IgD-negative memory B cell (primary cell): ENCODE data around the gene LAMP1. TPM values are rescaled to one million over a fixed set of nuclear protein-coding genes. Genes with fewer than 3 reads are reported as not detected.
"Not testable (repeated sequence)": the region's sequence is repeated elsewhere in the genome, so short reads cannot be mapped to it uniquely, and the experiment has no call there.

Experiments used
- H3K27ac Mint-ChIP-seq, 3 donors: one replicate each; pipeline ENCODE4 v1.8.0; 2020 to 2022; ENCODE audit warnings: mild to moderate bottlenecking in 3 of 3, mixed read lengths in 3 of 3, moderate library complexity in 1 of 3
- H3K27me3 Mint-ChIP-seq: one replicate; pipeline ENCODE4 v1.8.0; 2021; ENCODE audit warnings: mixed read lengths
- H3K36me3 Mint-ChIP-seq: one replicate; pipeline ENCODE4 v1.8.0; 2020; ENCODE audit warnings: mild to moderate bottlenecking, mixed read lengths
- H3K4me1 Mint-ChIP-seq, 3 donors: one replicate each; pipeline ENCODE4 v1.8.0; 2020 to 2022; ENCODE audit warnings: mixed read lengths in 3 of 3, mild to moderate bottlenecking in 1 of 3
- H3K4me3 Mint-ChIP-seq, 4 donors: one replicate each; pipeline ENCODE4 v1.8.0; 2020 to 2022; ENCODE audit warnings: mild to moderate bottlenecking in 4 of 4, mixed read lengths in 4 of 4, moderate library complexity in 3 of 4
- H3K9me3 Mint-ChIP-seq, 3 donors: one replicate each; pipeline ENCODE4 v1.8.0; 2020 to 2021; ENCODE audit warnings: mixed read lengths in 3 of 3, mild to moderate bottlenecking in 1 of 3
- polyA plus RNA-seq: library from polyadenylated mRNA; unstranded; fragments of 300-500 nt; fragmentation: Illumina TruSeq; gene quantifications from one replicate; pipeline ENCODE4 v1.2.3, GENCODE V29; 2021

The LAMP1 gene
- polyA plus RNA-seq, 1 donor from 2014 or later = 21.7 TPM

DNA sequence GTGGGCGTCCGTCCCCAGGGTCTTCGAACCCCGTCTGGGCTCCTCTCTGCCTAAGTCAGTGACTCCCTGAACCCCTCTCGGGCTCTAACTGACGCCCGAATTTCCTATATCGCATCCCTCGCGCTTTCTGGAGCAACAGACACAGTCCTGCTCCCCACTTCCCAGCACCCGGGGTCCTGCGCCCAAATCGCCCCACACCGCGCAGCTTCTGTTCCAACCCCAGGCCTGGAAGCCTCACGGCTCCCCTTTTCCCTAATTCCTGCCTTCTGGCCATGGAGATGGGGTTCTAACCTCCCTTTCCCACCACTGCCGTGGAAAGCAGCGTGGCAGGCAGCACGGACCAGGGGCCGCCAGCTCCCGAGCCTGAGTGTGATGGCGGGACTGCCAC, 68.5 kb downstream of the LAMP1 start:
- peaks cover 24% of the 10 kb centered on the region for H3K27me3 Mint-ChIP-seq
- peaks cover 0 to 4% (median 2%) of the 10 kb centered on the region in 3 donors for H3K4me1 Mint-ChIP-seq
- no peaks in the 10 kb centered on the region for H3K36me3 Mint-ChIP-seq
- peak overlapping the region in 2 of 4 donors; percentile 29 to 83 for H3K4me3 Mint-ChIP-seq
- H3K9me3 Mint-ChIP-seq = no peaks in the 10 kb centered on the region
- peak overlapping the region in 2 of 3 donors; percentile 47 to 71 for H3K27ac Mint-ChIP-seq

- Mint-ChIP-seq H3K27me3 (peaks cover 23% of the 10 kb centered on the region), H3K9me3 (no peaks in the 10 kb centered on the region), H3K36me3 (no peaks in the 10 kb centered on the region), H3K4me1 (peaks cover 0 to 4% (median 2%) of the 10 kb centered on the region in 3 donors), H3K4me3 (peak overlapping the region in 1 of 4 donors; percentile 17), H3K27ac (no peak overlapping the region)
These were observed 69.0 kb downstream of the LAMP1 start for GRCh38 chr13:113365971-113366588.

DNA sequence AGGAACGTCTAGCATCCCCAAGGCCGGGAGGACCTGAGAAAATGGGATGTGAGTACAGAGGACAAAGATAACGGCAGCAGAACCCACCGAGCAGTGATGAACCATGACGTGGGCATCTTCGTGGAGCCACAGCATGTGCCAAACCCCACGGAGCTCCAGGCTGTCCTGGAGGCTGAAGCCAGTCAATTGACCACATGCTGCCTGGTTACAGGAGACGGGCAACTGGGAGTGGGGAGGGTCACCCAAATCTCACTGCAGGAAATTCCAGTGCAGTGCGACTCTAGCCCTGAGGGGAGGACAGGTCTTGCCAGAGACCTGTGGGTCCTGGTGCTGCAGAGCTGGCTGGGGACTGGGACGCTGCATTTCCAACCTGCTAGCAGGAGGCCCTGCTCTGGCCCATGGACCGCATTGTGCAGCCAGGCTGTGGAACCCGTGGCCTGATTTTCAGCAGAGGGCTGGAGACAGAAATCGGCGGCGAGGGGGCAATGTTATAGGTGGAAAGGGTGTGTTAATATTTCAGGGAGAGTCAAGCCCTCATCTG, 70.1 kb downstream of the LAMP1 start:
- Mint-ChIP-seq H3K9me3 (no peaks in the 10 kb centered on the region), H3K4me3 (peak overlapping the region in 1 of 4 donors; percentile 28), H3K27me3 (peaks cover 21% of the 10 kb centered on the region), H3K36me3 (no peaks in the 10 kb centered on the region), H3K4me1 (peaks cover 0 to 4% (median 0%) of the 10 kb centered on the region in 3 donors), H3K27ac (peak overlapping the region in 1 of 3 donors; percentile 77)

DNA sequence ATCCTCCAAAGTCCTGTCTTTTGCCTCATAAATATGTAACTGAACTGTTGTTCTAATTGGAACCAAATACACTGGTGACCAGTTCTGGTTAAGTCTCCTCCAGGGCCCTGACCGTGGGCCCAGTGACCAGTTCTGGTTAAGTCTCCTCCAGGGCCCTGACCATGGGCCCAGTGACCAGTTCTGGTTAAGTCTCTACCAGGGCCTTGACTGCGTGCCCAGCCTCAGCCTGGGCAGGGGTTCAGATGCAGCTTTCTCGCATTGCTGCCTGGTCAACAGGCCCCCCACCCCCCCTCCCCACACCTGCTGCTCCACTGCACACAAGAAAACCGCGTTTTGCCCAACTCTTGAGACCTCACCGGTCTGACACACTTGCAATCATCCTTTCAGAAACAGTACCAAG, 70.7 kb downstream of the LAMP1 start:
- Mint-ChIP-seq H3K27me3 (peaks cover 18% of the 10 kb centered on the region), H3K4me1 (peaks cover 0 to 4% (median 0%) of the 10 kb centered on the region in 3 donors), H3K27ac (no peak overlapping the region), H3K4me3 (no peak overlapping the region), H3K36me3 (no peaks in the 10 kb centered on the region), H3K9me3 (no peaks in the 10 kb centered on the region)

DNA sequence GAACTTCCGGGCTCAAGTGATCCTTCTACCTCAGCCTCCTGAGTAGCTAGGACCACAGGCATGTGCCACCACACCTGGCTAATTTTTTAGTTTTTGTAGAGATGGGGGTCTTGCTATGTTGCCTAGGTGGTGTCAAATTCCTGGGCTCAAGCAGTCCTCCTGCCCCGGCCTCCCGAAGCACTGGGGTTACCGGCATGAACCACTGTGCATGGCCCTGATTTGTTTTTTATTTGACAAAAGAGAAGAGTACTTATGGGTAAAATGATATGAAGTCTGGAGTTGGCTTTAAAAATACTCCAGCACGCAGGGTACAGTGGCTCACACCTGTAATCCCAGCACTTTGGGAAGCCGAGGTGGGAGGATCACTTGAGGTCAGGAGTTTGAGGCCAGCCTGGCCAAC, 71.3 kb downstream of the LAMP1 start:
- not testable (repeated sequence) for H3K4me3 Mint-ChIP-seq, H3K36me3 Mint-ChIP-seq, H3K4me1 Mint-ChIP-seq, H3K9me3 Mint-ChIP-seq, H3K27ac Mint-ChIP-seq
- H3K27me3 Mint-ChIP-seq = peaks cover 14% of the 10 kb centered on the region

- no peak overlapping the region for H3K4me3 Mint-ChIP-seq
- peaks cover 14% of the 10 kb centered on the region for H3K27me3 Mint-ChIP-seq
- H3K9me3 Mint-ChIP-seq = no peaks in the 10 kb centered on the region
- H3K27ac Mint-ChIP-seq = no peak overlapping the region
- H3K36me3 Mint-ChIP-seq = no peaks in the 10 kb centered on the region
- H3K4me1 Mint-ChIP-seq = peaks cover 0 to 4% (median 0%) of the 10 kb centered on the region in 3 donors
These were observed 72.2 kb downstream of the LAMP1 start for GRCh38 chr13:113369189-113369588.

DNA sequence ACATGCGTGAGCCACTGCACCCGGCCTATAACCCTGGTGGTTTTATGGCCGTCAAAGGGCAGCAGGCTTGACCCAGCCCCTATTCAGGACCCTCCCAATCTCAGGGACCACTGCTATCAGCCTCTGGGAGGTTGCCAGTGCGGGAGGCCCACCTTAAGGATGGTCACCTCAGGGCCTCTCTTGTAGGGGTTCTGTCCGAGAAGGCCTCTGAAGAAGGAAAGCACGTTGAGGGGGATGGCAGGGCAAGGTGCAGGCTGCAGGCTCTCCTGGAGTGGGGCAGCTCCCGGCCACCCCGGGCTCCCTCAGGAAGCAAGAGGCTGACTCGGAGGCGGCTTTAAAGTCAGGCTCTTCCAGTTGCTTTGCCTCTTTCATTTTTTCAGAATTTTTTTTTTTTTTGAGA, 72.8 kb downstream of the LAMP1 start:
- no peak overlapping the region for H3K27ac Mint-ChIP-seq
- no peaks in the 10 kb centered on the region for H3K9me3 Mint-ChIP-seq
- peaks cover 0 to 4% (median 0%) of the 10 kb centered on the region in 3 donors for H3K4me1 Mint-ChIP-seq
- peaks cover 16% of the 10 kb centered on the region for H3K27me3 Mint-ChIP-seq
- H3K36me3 Mint-ChIP-seq = no peaks in the 10 kb centered on the region
- H3K4me3 Mint-ChIP-seq = no peak overlapping the region

- Mint-ChIP-seq H3K36me3 (no peaks in the 10 kb centered on the region), H3K27ac (no peak overlapping the region), H3K9me3 (no peaks in the 10 kb centered on the region), H3K4me1 (peaks cover 0 to 1% (median 0%) of the 10 kb centered on the region in 3 donors), H3K4me3 (no peak overlapping the region), H3K27me3 (peaks cover 6% of the 10 kb centered on the region)
These were observed 74.0 kb downstream of the LAMP1 start for GRCh38 chr13:113371061-113371460.

DNA sequence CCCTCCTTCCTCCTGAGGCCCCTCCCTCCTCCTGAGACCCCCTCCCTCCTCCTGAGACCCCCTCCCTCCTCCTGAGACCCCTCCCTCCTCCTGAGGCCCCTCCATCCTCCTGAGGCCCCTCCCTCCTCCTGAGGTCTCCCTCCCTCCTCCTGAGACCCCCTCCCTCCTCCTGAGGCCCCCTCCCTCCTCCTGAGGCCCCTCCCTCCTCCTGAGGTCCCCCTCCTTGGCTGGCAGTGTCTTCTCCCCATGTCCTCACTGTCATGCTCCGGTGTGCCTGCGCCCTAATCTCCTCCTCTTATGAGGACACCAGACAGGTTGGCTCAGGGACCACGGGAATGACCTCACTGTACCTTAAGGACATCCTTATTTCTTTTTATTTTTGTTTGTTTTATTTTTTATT, 74.7 kb downstream of the LAMP1 start:
- H3K9me3 Mint-ChIP-seq, H3K4me3 Mint-ChIP-seq, H3K4me1 Mint-ChIP-seq, H3K36me3 Mint-ChIP-seq, H3K27me3 Mint-ChIP-seq, H3K27ac Mint-ChIP-seq: not testable (repeated sequence)

Other genes with a start within 250 kb of the LAMP1 start
- not detected for gene F7, start 191.4 kb upstream of the LAMP1 start, polyA plus RNA-seq
- gene F10, start 174.4 kb upstream of the LAMP1 start, polyA plus RNA-seq = not detected
- not detected for gene PROZ, start 138.6 kb upstream of the LAMP1 start, polyA plus RNA-seq
- gene PCID2, start 88.6 kb upstream of the LAMP1 start, polyA plus RNA-seq = 46.0 TPM
- gene CUL4A, start 87.6 kb upstream of the LAMP1 start, polyA plus RNA-seq = 42.6 TPM
- not detected for gene GRTP1, start 66.9 kb downstream of the LAMP1 start, polyA plus RNA-seq
- gene ADPRHL1, start 156.2 kb downstream of the LAMP1 start, polyA plus RNA-seq = 0.19 TPM
- gene DCUN1D2, start 193.5 kb downstream of the LAMP1 start, polyA plus RNA-seq = 10.2 TPM